Esophagus squamous epithelium (tissue), 5 donors: ENCODE measurements around the gene CEACAM20. TPM values are rescaled to one million over a fixed set of nuclear protein-coding genes. Genes with fewer than 3 reads are reported as not detected.

Experiments used
- DNase-seq: peaks from one replicate; lab custom pipeline; 2025; lab: John Stamatoyannopoulos, UW
- H3K27ac ChIP-seq, 4 donors: fragments of 200-600 bp; sonication (generic); one replicate each; pipeline ENCODE4 v1.5.1; 2016 to 2019; ENCODE audit warnings: mild to moderate bottlenecking in 1 of 4
- H3K27me3 ChIP-seq, 4 donors: fragments of 200-600 bp; sonication (generic); 1 replicate in 3 of 4; 2 replicates in 1 of 4; pipeline versions ENCODE4 v1.5.1 to v1.6.0; 2017 to 2021; ENCODE audit warnings: antibody characterized with exemption in 1 of 4
- H3K36me3 ChIP-seq, 3 donors: fragments of 200-600 bp; sonication (generic); one replicate each; pipeline ENCODE4 v1.5.1; 2016 to 2019
- H3K4me1 ChIP-seq, 3 donors: fragments of 200-600 bp; sonication (generic); one replicate each; pipeline ENCODE4 v1.5.1; 2017 to 2019
- H3K4me3 ChIP-seq, 4 donors: fragments of 200-600 bp; sonication (generic); 1 replicate in 3 of 4; 2 replicates in 1 of 4; pipeline ENCODE4 v1.5.1; 2016 to 2019; ENCODE audit warnings: mild to moderate bottlenecking in 2 of 4, moderate library complexity in 1 of 4
- H3K9me3 ChIP-seq, 3 donors: fragments of 200-600 bp; sonication (generic); one replicate each; pipeline ENCODE4 v1.5.1; 2016 to 2019
- POLR2A ChIP-seq, 4 donors: fragments of 450-650 bp; IDR thresholded peaks; one replicate each; pipeline ENCODE4 v1.6.1; 2017; ENCODE audit warnings: antibody characterized with exemption in 4 of 4, mild to moderate bottlenecking in 4 of 4, moderate library complexity in 3 of 4
- WGBS, 2 donors: methylation state at CpG; one replicate each; pipeline ENCODE4 v1.1.5; 2018; 5-methylcytosine and 5-hydroxymethylcytosine counted together
- intact Hi-C: fragments of 100-400 bp; cut with DNase I; formaldehyde crosslinking; loops from one replicate; pipeline ENCODE4 v1.15.0; 2022
- total RNA-seq, 4 donors: library from RNA; depleted of rRNA; stranded (reverse); fragments of >200 nt; gene quantifications; one replicate each; pipeline ENCODE4 v1.1.0, GENCODE V29; 2016
- TF ChIP-seq, protein P1 (sequence below), 6 experiments: fragments of 450-650 bp in 4 of 6; fragments of 200-600 bp in 2 of 6; sonication (generic) in 2 of 6; IDR thresholded peaks; one replicate each; pipeline ENCODE4 v1.5.1; 2016 to 2019; ENCODE audit warnings: antibody characterized with exemption in 6 of 6, mild to moderate bottlenecking in 4 of 6, moderate library complexity in 4 of 6
- donor health status: DM: yes; HTN: yes; CAD: no.

CEACAM20 gene
- total RNA-seq, 4 donors from 2014 or later: not detected

- Histone ChIP-seq H3K27me3 (peaks cover 0 to 12% (median 0%) of the 10 kb centered on the region in 4 donors), H3K9me3 (no peaks in the 10 kb centered on the region), H3K27ac (peak overlapping the region in 1 of 4 donors; percentile 52), H3K4me1 (no peaks in the 10 kb centered on the region), H3K36me3 (no peaks in the 10 kb centered on the region), H3K4me3 (no peak overlapping the region)
- 63 to 76% methylated on average over 8 of the region's 8 CpGs for WGBS, 2 donors
- DNase-seq: no peak
- TF ChIP-seq, protein P1, sequence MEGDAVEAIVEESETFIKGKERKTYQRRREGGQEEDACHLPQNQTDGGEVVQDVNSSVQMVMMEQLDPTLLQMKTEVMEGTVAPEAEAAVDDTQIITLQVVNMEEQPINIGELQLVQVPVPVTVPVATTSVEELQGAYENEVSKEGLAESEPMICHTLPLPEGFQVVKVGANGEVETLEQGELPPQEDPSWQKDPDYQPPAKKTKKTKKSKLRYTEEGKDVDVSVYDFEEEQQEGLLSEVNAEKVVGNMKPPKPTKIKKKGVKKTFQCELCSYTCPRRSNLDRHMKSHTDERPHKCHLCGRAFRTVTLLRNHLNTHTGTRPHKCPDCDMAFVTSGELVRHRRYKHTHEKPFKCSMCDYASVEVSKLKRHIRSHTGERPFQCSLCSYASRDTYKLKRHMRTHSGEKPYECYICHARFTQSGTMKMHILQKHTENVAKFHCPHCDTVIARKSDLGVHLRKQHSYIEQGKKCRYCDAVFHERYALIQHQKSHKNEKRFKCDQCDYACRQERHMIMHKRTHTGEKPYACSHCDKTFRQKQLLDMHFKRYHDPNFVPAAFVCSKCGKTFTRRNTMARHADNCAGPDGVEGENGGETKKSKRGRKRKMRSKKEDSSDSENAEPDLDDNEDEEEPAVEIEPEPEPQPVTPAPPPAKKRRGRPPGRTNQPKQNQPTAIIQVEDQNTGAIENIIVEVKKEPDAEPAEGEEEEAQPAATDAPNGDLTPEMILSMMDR (IDR thresholded peaks at IDR 0.05): no peak
- no peak for TF ChIP-seq POLR2A (IDR thresholded peaks at IDR 0.05)
- intact Hi-C loops: loop anchor here (10.0 kb wide), 1 partner anchor 250 kb away; no protein-coding TSS in a partner anchor
These were observed 44.9 kb upstream of the CEACAM20 start for GRCh38 chr19:44574186-44574950.

- no peak for DNase-seq
- intact Hi-C loops: loop anchor here (10.0 kb wide), 1 partner anchor 251 kb away; no protein-coding TSS in a partner anchor
- peaks cover 0 to 19% (median 0%) of the 10 kb centered on the region in 4 donors for H3K27me3 ChIP-seq
These were observed 44.2 kb upstream of the CEACAM20 start for GRCh38 chr19:44573627-44574026.

GRCh38 chr19:44573183-44573582, 43.7 kb upstream of the CEACAM20 start:
- intact Hi-C loops: loop anchor here (10.0 kb wide), 1 partner anchor 252 kb away; no protein-coding TSS in a partner anchor
- no peak overlapping the region for H3K4me3 ChIP-seq
- no peak for DNase-seq
- no peaks in the 10 kb centered on the region for H3K4me1 ChIP-seq
- no peaks in the 10 kb centered on the region for H3K36me3 ChIP-seq
- 88% methylated on average over 4 of the region's 4 CpGs for WGBS, 2 donors
- TF ChIP-seq, protein P1 (IDR thresholded peaks at IDR 0.05): no peak
- TF ChIP-seq POLR2A (IDR thresholded peaks at IDR 0.05): no peak
- no peaks in the 10 kb centered on the region for H3K9me3 ChIP-seq
- peaks cover 0 to 23% (median 0%) of the 10 kb centered on the region in 4 donors for H3K27me3 ChIP-seq
- H3K27ac ChIP-seq: no peak overlapping the region

More at GRCh38 chr19:44573627-44574026, 44.2 kb upstream of the CEACAM20 start:
- Histone ChIP-seq H3K4me1 (no peaks in the 10 kb centered on the region), H3K36me3 (no peaks in the 10 kb centered on the region), H3K27ac (no peak overlapping the region), H3K4me3 (no peak overlapping the region), H3K9me3 (no peaks in the 10 kb centered on the region)
- 62 to 76% methylated on average over 4 of the region's 4 CpGs for WGBS, 2 donors
- TF ChIP-seq, protein P1 (IDR thresholded peaks at IDR 0.05): no peak
- TF ChIP-seq POLR2A (IDR thresholded peaks at IDR 0.05): no peak

DNA sequence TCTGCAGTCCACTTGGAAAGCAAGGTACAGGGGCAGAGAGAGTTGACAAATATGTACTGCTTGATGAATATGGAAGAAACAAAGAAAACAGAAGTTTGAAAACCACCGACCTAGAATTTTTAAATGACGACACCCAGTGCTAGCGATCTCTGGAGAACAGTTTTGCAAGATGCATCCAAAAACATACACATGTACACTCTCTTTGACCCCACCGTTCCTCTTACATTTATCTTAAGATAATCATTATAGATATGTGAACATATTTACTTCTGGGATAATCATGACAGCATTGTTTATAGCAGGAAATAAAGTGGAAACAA, 43.1 kb upstream of the CEACAM20 start:
- intact Hi-C loops: loop anchor here (10.0 kb wide), 1 partner anchor 252 kb away; no protein-coding TSS in a partner anchor
- whole genome bisulfite sequencing, 2 donors: 55 to 61% methylated on average over 4 of the region's 4 CpGs
- TF ChIP-seq, protein P1 (IDR thresholded peaks at IDR 0.05): no peak
- no peak for TF ChIP-seq POLR2A (IDR thresholded peaks at IDR 0.05)

More for the DNA sequence above, 43.1 kb upstream of the CEACAM20 start:
- no peaks in the 10 kb centered on the region for H3K9me3 ChIP-seq
- DNase-seq: no peak
- no peaks in the 10 kb centered on the region for H3K36me3 ChIP-seq
- no peaks in the 10 kb centered on the region for H3K4me1 ChIP-seq
- no peak overlapping the region for H3K4me3 ChIP-seq
- H3K27ac ChIP-seq: no peak overlapping the region
- H3K27me3 ChIP-seq: peaks cover 0 to 30% (median 0%) of the 10 kb centered on the region in 4 donors
